NCI-H774 (cell line): ENCODE measurements around the gene AKNAD1.

ENCODE experiments used
- DNase-seq: peaks from one replicate; lab custom pipeline; 2025; lab: John Stamatoyannopoulos, UW

AKNAD1 gene

GRCh38 chr1:108863984-108864383 lies 7.1 kb upstream of the AKNAD1 start:
- DNase-seq, result no peak

GRCh38 chr1:108862698-108863477 lies 6.0 kb upstream of the AKNAD1 start:
- no peak for DNase-seq

GRCh38 chr1:108862017-108862610 lies 5.2 kb upstream of the AKNAD1 start:
- DNase-seq, result no peak

- DNase-seq, result no peak
Observed at GRCh38 chr1:108861566-108861965, 4.7 kb upstream of the AKNAD1 start.

DNA sequence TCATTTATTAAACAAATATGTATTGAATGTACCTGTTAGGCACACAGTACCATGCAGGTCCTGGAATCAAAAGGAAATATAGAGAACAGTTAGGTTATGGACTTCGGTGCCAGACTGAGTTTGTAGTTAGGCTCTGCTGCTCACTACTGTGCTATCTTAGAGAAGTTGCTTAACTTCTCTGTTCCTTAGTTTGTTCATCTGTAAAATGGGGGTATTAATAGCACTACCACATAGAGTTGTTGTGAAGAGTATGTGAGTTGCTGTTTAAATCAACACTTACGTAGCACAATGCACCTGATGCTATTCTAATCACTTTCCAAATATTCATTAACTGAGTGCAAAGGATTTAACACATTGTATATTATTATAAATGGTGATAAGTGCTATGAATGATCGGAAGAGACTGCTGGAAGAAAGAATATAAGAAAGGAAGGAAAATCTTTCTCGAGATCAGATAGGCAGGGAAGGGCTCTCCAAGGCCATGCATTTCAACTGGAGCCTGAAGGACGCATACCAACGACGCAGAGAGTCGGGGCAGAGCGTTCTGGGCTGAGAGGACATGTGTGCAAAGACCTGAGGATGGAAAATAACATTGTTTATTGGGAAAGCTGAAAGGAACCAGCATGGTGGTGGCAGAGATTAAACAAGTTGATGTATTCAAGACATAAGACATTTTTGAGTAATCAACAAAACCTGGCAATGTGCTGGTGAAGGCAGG lies 3.5 kb upstream of the AKNAD1 start:
- no peak for DNase-seq

DNA sequence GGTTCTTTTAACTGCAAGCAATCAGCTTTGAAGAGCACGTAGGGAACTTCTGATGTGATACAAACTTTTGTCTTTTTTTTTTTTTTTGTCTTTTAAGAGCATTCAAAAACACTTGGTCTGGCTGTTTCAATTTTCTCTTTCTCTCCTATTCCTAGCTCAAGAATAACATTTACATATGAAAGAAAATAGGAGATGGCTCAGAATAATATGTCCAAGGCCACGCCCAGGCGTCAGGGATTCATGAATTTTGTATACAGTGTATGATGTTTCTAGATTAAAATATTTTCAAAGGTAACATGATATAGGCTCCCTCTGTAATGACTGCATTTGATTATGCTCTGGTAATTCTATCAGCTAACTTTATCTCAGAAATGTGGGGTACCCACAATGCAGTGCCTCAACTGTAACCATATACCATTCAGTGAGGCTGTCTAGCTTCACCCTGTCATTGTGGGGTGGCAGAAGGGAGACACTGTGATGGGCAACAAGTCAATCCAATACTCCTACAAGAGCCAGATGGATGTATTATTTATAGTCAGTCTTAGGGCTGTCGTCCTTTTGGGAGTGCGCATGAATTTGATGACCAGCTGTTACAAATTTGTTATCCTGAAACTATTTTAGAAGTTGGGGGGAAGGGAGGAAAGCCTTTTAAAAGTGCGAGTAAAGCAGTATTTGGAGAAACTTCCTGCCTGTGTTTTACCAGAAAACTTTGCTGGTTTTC lies 1.5 kb upstream of the AKNAD1 start:
- no peak for DNase-seq

- no peak for DNase-seq
Observed at GRCh38 chr1:108854221-108855019, 2.5 kb downstream of the AKNAD1 start.

DNA sequence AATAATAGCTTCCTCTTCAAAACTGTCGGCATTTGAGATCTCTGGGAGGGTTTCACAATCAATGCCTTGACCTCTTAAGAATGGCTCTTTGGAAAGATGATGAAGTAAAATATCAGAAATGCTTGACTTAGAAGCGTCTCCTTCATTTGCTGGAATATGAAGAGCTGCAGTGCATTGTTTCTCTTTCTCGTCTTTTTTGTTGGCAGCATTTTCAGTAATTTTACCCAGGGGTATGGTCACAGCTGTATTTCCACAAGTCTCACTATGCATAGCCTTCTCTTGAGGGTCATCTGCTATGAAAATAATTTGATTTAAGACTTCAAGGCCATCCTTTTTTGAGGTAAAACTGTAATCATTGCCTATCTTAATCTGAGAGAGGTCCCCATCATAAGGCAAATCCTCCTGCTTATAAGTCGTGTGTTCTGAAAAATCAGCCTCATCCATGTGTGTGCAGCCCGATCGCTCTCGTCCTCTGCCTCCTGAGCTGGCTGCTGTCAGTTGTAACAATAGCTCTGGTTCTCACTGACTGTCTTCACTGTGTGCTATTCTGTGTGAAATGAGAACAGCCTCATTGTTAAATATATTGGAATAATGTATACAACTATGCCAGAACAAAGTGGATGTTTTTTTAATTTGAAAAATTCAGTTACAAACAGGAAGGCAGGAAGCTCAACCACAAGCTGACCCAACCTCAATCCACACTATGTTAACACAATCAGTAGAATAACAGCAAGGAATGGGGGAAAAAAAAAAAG lies 4.5 kb downstream of the AKNAD1 start:
- DNase-seq, result no peak

GRCh38 chr1:108851567-108851966 lies 5.3 kb downstream of the AKNAD1 start:
- DNase-seq, result no peak

DNA sequence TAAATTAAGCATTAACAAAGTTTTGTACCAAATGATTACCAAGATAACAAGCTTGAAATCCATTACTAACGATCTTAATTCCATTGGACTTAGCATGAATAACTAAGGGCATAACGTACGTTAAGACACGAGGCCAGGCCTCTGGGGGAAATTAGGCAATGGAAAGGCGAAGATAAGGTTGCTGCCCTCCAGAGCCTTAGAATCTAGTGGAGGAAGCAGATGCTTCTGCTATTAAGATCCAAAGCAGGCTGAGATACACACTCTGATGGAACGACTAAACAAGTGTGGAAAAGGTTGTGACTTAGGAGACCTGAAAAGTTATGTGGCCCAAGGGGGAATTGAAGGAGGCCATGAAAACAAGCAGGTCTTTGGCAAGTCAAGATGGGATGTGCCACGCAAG lies 6.0 kb downstream of the AKNAD1 start:
- DNase-seq, result no peak

GRCh38 chr1:108848806-108849205 lies 8.1 kb downstream of the AKNAD1 start:
- DNase-seq, result no peak

- DNase-seq, result peak; percentile 25
Observed at GRCh38 chr1:108847494-108847893, 9.4 kb downstream of the AKNAD1 start.

- no peak for DNase-seq
Observed at GRCh38 chr1:108845991-108846390, 10.9 kb downstream of the AKNAD1 start.

- no peak for DNase-seq
Observed at GRCh38 chr1:108845446-108845845, 11.4 kb downstream of the AKNAD1 start.

GRCh38 chr1:108843390-108844137 lies 13.3 kb downstream of the AKNAD1 start:
- DNase-seq, result no peak

- no peak for DNase-seq
Observed at GRCh38 chr1:108842525-108843181, 14.2 kb downstream of the AKNAD1 start.

- DNase-seq, result no peak
Observed at GRCh38 chr1:108841703-108842102, 15.2 kb downstream of the AKNAD1 start.

GRCh38 chr1:108832929-108833328 lies 24.0 kb downstream of the AKNAD1 start:
- DNase-seq, result no peak

GRCh38 chr1:108831225-108831624 lies 25.7 kb downstream of the AKNAD1 start:
- no peak for DNase-seq
